HCT116 (cell line): Measurements from ENCODE around the gene METRN.

Source experiments
- CEBPB ChIP-seq: IDR thresholded peaks from 2 replicates; pipeline ENCODE4 v1.6.1; 2012; ENCODE audit warnings: low read depth
- EGR1 ChIP-seq: IDR thresholded peaks from 2 replicates; pipeline ENCODE4 v1.6.1; 2012; ENCODE audit warnings: low read depth
- EZH2 ChIP-seq: fragments of 200-600 bp; sonication (generic); IDR thresholded peaks from 2 replicates; pipeline ENCODE4 v1.6.1; 2017; ENCODE audit warnings: antibody characterized with exemption, mixed run types
- EZH2phosphoT487 ChIP-seq: fragments of 200-600 bp; IDR thresholded peaks from 2 replicates; pipeline ENCODE4 v1.6.1; 2018; ENCODE audit warnings: antibody characterized with exemption, borderline replicate concordance
- JUND ChIP-seq: IDR thresholded peaks from 2 replicates; pipeline ENCODE4 v1.6.1; 2012
- POLR2A ChIP-seq: IDR thresholded peaks from 2 replicates; pipeline ENCODE4 v1.7.0; 2011; ENCODE audit warnings: borderline replicate concordance; ENCODE audit not compliant: insufficient read depth, insufficient read length; ENCODE audit errors: extremely low read depth
- POLR2AphosphoS5 ChIP-seq: IDR thresholded peaks from 2 replicates; pipeline ENCODE4 v1.6.1; 2011; ENCODE audit warnings: mild to moderate bottlenecking, low read depth, low read length, moderate library complexity
- SP1 ChIP-seq: IDR thresholded peaks from 2 replicates; pipeline ENCODE4 v1.6.1; 2012; ENCODE audit warnings: low read depth
- YY1 ChIP-seq: IDR thresholded peaks from 2 replicates; pipeline ENCODE4 v1.6.1; 2011; ENCODE audit warnings: low read length, low read depth, moderate library complexity, mild to moderate bottlenecking; ENCODE audit not compliant: insufficient replicate concordance; ENCODE audit errors: extremely low read depth
- ZFX ChIP-seq: fragments of 450-650 bp; IDR thresholded peaks from 2 replicates; pipeline ENCODE4 v1.6.1; 2017
- TF ChIP-seq, protein P1 (sequence below), 3 experiments: fragments of 200-600 bp in 1 of 3; sonication (generic) in 1 of 3; IDR thresholded peaks in 2 of 3; conservative IDR thresholded peaks in 1 of 3; 2 replicates each; pipeline ENCODE4 v1.5.1; 2012 to 2017; ENCODE audit warnings: low read depth in 2 of 3, low read length in 2 of 3, antibody characterized with exemption in 1 of 3, borderline replicate concordance in 1 of 3, control low read depth in 1 of 3, mild to moderate bottlenecking in 1 of 3, mixed read lengths in 1 of 3, mixed run types in 1 of 3, moderate library complexity in 1 of 3; ENCODE audit not compliant: insufficient read depth in 1 of 3
- TF ChIP-seq, protein P2 (sequence below): IDR thresholded peaks from 2 replicates; pipeline ENCODE4 v1.6.1; 2011; ENCODE audit warnings: mild to moderate bottlenecking, low read length, moderate library complexity; ENCODE audit not compliant: insufficient replicate concordance; ENCODE audit errors: extremely low read depth
- TF ChIP-seq, protein P3 (sequence below): IDR thresholded peaks from 2 replicates; pipeline ENCODE4 v1.6.1; 2012; ENCODE audit warnings: low read depth
- TF ChIP-seq, protein P4 (sequence below): IDR thresholded peaks from 2 replicates; pipeline ENCODE4 v1.6.1; 2012

DNA sequence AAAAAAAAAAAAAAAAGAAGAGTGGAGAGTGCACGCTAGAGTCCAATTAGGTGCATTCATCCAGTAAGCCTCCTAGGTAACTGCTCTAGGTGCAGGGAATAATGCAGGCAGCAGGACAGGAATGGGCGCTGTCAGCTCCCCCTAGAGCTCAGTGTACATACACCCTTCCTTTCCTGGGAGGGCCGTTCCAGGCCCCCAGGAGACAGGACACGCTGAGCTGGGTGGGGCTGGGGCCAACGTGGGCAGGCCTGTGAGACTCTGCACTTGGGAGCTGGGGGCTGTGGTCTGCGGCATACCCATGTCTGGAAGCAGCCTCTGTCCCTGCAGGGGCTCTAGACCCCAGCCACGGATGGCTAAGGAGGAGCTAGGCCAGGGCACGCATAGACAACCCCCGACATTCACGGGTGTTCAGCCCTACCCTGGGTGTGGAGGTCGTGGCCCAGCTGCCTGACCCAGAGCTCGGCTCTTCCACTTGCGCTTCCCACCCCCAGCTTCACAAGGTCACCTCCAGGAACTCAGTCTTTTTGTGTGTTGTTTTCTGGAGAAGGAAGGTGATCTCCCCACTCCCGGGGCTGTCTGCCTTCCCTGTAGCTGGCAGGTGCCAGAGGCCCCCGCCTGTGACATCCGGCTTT is 5.0 kb downstream of the METRN start:
- no peak for TF ChIP-seq EGR1
- no peak for TF ChIP-seq EZH2phosphoT487
- TF ChIP-seq ZFX, result no peak
- TF ChIP-seq, protein P1, sequence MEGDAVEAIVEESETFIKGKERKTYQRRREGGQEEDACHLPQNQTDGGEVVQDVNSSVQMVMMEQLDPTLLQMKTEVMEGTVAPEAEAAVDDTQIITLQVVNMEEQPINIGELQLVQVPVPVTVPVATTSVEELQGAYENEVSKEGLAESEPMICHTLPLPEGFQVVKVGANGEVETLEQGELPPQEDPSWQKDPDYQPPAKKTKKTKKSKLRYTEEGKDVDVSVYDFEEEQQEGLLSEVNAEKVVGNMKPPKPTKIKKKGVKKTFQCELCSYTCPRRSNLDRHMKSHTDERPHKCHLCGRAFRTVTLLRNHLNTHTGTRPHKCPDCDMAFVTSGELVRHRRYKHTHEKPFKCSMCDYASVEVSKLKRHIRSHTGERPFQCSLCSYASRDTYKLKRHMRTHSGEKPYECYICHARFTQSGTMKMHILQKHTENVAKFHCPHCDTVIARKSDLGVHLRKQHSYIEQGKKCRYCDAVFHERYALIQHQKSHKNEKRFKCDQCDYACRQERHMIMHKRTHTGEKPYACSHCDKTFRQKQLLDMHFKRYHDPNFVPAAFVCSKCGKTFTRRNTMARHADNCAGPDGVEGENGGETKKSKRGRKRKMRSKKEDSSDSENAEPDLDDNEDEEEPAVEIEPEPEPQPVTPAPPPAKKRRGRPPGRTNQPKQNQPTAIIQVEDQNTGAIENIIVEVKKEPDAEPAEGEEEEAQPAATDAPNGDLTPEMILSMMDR (IDR thresholded peaks at IDR 0.05 in 2 of 3, conservative IDR thresholded peaks at IDR 0.05 in 1 of 3; ENCODE audit: borderline replicate concordance in 1 of 3, insufficient read depth in 1 of 3, low read depth in 2 of 3, low read length in 2 of 3), result peak in 2 of 3 experiments; percentile 44 to 56; a peak in 4 of 6 replicates
- TF ChIP-seq POLR2AphosphoS5, result peak; percentile 67
- no peak for TF ChIP-seq POLR2A
- no peak for TF ChIP-seq EZH2
- no peak for TF ChIP-seq JUND
- TF ChIP-seq, protein P2, sequence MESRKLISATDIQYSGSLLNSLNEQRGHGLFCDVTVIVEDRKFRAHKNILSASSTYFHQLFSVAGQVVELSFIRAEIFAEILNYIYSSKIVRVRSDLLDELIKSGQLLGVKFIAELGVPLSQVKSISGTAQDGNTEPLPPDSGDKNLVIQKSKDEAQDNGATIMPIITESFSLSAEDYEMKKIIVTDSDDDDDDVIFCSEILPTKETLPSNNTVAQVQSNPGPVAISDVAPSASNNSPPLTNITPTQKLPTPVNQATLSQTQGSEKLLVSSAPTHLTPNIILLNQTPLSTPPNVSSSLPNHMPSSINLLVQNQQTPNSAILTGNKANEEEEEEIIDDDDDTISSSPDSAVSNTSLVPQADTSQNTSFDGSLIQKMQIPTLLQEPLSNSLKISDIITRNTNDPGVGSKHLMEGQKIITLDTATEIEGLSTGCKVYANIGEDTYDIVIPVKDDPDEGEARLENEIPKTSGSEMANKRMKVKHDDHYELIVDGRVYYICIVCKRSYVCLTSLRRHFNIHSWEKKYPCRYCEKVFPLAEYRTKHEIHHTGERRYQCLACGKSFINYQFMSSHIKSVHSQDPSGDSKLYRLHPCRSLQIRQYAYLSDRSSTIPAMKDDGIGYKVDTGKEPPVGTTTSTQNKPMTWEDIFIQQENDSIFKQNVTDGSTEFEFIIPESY, result no peak
- no peak for TF ChIP-seq YY1
- TF ChIP-seq CEBPB, result no peak
- TF ChIP-seq, protein P3, sequence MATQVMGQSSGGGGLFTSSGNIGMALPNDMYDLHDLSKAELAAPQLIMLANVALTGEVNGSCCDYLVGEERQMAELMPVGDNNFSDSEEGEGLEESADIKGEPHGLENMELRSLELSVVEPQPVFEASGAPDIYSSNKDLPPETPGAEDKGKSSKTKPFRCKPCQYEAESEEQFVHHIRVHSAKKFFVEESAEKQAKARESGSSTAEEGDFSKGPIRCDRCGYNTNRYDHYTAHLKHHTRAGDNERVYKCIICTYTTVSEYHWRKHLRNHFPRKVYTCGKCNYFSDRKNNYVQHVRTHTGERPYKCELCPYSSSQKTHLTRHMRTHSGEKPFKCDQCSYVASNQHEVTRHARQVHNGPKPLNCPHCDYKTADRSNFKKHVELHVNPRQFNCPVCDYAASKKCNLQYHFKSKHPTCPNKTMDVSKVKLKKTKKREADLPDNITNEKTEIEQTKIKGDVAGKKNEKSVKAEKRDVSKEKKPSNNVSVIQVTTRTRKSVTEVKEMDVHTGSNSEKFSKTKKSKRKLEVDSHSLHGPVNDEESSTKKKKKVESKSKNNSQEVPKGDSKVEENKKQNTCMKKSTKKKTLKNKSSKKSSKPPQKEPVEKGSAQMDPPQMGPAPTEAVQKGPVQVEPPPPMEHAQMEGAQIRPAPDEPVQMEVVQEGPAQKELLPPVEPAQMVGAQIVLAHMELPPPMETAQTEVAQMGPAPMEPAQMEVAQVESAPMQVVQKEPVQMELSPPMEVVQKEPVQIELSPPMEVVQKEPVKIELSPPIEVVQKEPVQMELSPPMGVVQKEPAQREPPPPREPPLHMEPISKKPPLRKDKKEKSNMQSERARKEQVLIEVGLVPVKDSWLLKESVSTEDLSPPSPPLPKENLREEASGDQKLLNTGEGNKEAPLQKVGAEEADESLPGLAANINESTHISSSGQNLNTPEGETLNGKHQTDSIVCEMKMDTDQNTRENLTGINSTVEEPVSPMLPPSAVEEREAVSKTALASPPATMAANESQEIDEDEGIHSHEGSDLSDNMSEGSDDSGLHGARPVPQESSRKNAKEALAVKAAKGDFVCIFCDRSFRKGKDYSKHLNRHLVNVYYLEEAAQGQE, result no peak
- TF ChIP-seq, protein P4, sequence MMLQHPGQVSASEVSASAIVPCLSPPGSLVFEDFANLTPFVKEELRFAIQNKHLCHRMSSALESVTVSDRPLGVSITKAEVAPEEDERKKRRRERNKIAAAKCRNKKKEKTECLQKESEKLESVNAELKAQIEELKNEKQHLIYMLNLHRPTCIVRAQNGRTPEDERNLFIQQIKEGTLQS, result no peak
- TF ChIP-seq SP1, result no peak
